ENCODE data around the gene LAMB1. TPM values are rescaled to one million over a fixed set of nuclear protein-coding genes. Genes with fewer than 3 reads are reported as not detected.

Gene LAMB1
- total RNA-seq (2022): 181 and 240 TPM in 2 replicates
- Bru-seq, nascent RNA: percentile 88 among the genes with signal in this experiment
- percentile 92 among the genes with signal in this experiment for BruChase-seq, experiment 1, labeled RNA remaining after a 6-hour chase
- percentile 86 among the genes with signal in this experiment for BruChase-seq, experiment 2, labeled RNA remaining after a 2-hour chase
- long read RNA-seq, full-length matches to known transcripts: 27 of 64 reads
- long read RNA-seq, partial matches to known transcripts: 28 of 64 reads
- long read RNA-seq, other reads (novel, unspliced or antisense): 9 of 64 reads

- peak; percentile 79 for DNase-seq
- intact Hi-C loops (cut with micrococcal nuclease; ENCODE audit: unreplicated experiment): loop anchor here (5.0 kb wide), 1 partner anchor 94 kb away; no protein-coding TSS in a partner anchor
- Mint-ChIP-seq H3K27ac (ENCODE audit: unreplicated experiment) (peak within 1 kb of the TSS; percentile 86), H3K9me3 (ENCODE audit: low read depth, unreplicated experiment) (peaks cover 2% of the 10 kb centered on the region), H3K27me3 (ENCODE audit: unreplicated experiment) (no peaks in the 10 kb centered on the region), H3K36me3 (ENCODE audit: insufficient read depth, unreplicated experiment) (peaks cover 46% of the 10 kb centered on the region), H3K4me3 (ENCODE audit: low read depth, unreplicated experiment) (peak within 1 kb of the TSS; percentile 90), H3K4me1 (ENCODE audit: low read depth, unreplicated experiment) (peaks cover 52% of the 10 kb centered on the region)
- BruUV-seq (replicated peaks): TSS peak; percentile 49
- no peak for TF ChIP-seq CTCF (IDR thresholded peaks at IDR 0.05; ENCODE audit: unreplicated experiment)
- CTCF ChIA-PET: no interaction called here
Measured at GRCh38 chr7:108002726-108003598, at the start of gene LAMB1. LAMB1 (minus strand) TSS chr7:108003161; CDS start chr7:108002885, 276 bp downstream.

GRCh38 chr7:108051454-108051853 lies 48.5 kb upstream of the LAMB1 start:
- Mint-ChIP-seq H3K27me3 (ENCODE audit: unreplicated experiment) (no peaks in the 10 kb centered on the region), H3K27ac (ENCODE audit: unreplicated experiment) (no peak overlapping the region), H3K9me3 (ENCODE audit: low read depth, unreplicated experiment) (no peaks in the 10 kb centered on the region), H3K4me3 (ENCODE audit: low read depth, unreplicated experiment) (no peak overlapping the region), H3K4me1 (ENCODE audit: low read depth, unreplicated experiment) (no peaks in the 10 kb centered on the region), H3K36me3 (ENCODE audit: insufficient read depth, unreplicated experiment) (no peaks in the 10 kb centered on the region)
- DNase-seq: no peak
- no TSS peak for BruUV-seq (replicated peaks)
- CTCF ChIA-PET: no interaction called here
- intact Hi-C loops (cut with micrococcal nuclease; ENCODE audit: unreplicated experiment): no loop called here
- TF ChIP-seq CTCF (IDR thresholded peaks at IDR 0.05; ENCODE audit: unreplicated experiment): no peak

- H3K9me3 Mint-ChIP-seq (ENCODE audit: low read depth, unreplicated experiment): no peaks in the 10 kb centered on the region
- H3K36me3 Mint-ChIP-seq (ENCODE audit: insufficient read depth, unreplicated experiment): no peaks in the 10 kb centered on the region
- intact Hi-C loops (cut with micrococcal nuclease; ENCODE audit: unreplicated experiment): no loop called here
- DNase-seq: no peak
- H3K4me1 Mint-ChIP-seq (ENCODE audit: low read depth, unreplicated experiment): no peaks in the 10 kb centered on the region
- CTCF ChIA-PET: no interaction called here
- no peak overlapping the region for H3K4me3 Mint-ChIP-seq (ENCODE audit: low read depth, unreplicated experiment)
- TF ChIP-seq CTCF (IDR thresholded peaks at IDR 0.05; ENCODE audit: unreplicated experiment): no peak
- no peaks in the 10 kb centered on the region for H3K27me3 Mint-ChIP-seq (ENCODE audit: unreplicated experiment)
- no TSS peak for BruUV-seq (replicated peaks)
- H3K27ac Mint-ChIP-seq (ENCODE audit: unreplicated experiment): no peak overlapping the region
Measured at GRCh38 chr7:108049962-108050361, 47.0 kb upstream of the LAMB1 start.

GRCh38 chr7:108048422-108048821 lies 45.5 kb upstream of the LAMB1 start:
- intact Hi-C loops (cut with micrococcal nuclease; ENCODE audit: unreplicated experiment): no loop called here
- TF ChIP-seq CTCF (IDR thresholded peaks at IDR 0.05; ENCODE audit: unreplicated experiment): no peak
- Mint-ChIP-seq H3K27me3 (ENCODE audit: unreplicated experiment) (no peaks in the 10 kb centered on the region), H3K9me3 (ENCODE audit: low read depth, unreplicated experiment) (no peaks in the 10 kb centered on the region), H3K36me3 (ENCODE audit: insufficient read depth, unreplicated experiment) (no peaks in the 10 kb centered on the region), H3K4me3 (ENCODE audit: low read depth, unreplicated experiment) (no peak overlapping the region), H3K4me1 (ENCODE audit: low read depth, unreplicated experiment) (no peaks in the 10 kb centered on the region), H3K27ac (ENCODE audit: unreplicated experiment) (no peak overlapping the region)
- BruUV-seq (replicated peaks): no TSS peak
- DNase-seq: no peak
- CTCF ChIA-PET: no interaction called here

All from Calu3 (cell line).